ENCODE data around the gene GABRB2.

GABRB2 gene

DNA sequence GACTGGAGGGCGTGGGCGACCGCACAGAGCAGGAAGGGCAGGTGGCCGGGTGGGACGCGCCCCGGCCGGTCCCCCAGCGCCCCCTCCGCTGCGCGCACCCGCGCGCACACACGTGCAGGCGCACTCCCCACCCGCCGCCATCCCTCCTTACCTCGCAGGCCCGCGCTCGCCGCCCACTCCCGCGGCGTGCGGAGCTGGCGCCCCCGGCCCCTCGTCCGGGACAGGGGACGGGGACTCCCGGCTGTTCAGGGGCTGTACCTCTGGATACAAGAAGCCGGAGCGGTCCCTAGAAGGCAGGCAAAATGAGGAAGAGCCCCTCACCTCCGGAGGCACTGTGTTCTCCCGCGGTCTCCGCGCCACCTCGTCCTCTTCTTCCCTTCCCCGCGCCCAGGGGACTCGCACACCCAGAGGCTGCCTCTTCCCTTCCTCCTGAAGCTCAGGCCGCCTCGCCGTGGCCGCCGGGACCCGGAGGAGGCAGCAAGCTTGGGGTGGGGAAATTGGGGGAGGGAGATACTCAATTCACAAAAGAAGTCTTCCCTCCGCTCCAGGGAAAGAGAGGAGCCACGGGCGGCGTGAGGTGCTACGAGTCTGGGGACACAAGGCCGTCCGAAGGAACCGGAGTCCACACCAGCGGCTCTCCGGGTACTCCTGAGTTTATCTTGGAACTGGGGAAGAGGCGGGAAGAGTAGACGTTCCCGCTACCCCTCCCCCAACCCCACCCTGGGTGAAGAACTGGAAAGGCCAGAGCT, 1.4 kb upstream of the GABRB2 start:
- no peak overlapping the region for H3K4me2 ChIP-seq
- no peak overlapping the region for H3K27ac ChIP-seq
- peaks cover 22% of the 10 kb centered on the region for H3K4me1 ChIP-seq (ENCODE audit: low read depth, poor library complexity, severe bottlenecking)
- no peaks in the 10 kb centered on the region for H3K27me3 ChIP-seq (ENCODE audit: insufficient read depth, low read depth)
- no peaks in the 10 kb centered on the region for H3K36me3 ChIP-seq (ENCODE audit: insufficient read depth)
- H3K4me3 ChIP-seq (IDR thresholded peaks at IDR 0.05; ENCODE audit: insufficient read depth, low read depth, low read length), result no peak overlapping the region
- no peaks in the 10 kb centered on the region for H3K79me2 ChIP-seq (ENCODE audit: insufficient read depth, low read depth)
- TF ChIP-seq, protein P1, sequence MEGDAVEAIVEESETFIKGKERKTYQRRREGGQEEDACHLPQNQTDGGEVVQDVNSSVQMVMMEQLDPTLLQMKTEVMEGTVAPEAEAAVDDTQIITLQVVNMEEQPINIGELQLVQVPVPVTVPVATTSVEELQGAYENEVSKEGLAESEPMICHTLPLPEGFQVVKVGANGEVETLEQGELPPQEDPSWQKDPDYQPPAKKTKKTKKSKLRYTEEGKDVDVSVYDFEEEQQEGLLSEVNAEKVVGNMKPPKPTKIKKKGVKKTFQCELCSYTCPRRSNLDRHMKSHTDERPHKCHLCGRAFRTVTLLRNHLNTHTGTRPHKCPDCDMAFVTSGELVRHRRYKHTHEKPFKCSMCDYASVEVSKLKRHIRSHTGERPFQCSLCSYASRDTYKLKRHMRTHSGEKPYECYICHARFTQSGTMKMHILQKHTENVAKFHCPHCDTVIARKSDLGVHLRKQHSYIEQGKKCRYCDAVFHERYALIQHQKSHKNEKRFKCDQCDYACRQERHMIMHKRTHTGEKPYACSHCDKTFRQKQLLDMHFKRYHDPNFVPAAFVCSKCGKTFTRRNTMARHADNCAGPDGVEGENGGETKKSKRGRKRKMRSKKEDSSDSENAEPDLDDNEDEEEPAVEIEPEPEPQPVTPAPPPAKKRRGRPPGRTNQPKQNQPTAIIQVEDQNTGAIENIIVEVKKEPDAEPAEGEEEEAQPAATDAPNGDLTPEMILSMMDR (conservative IDR thresholded peaks at IDR 0.05; ENCODE audit: low read depth, low read length), result no peak
- H3K9ac ChIP-seq, result peak overlapping the region; percentile 41; the same call in 1 of the 2 replicates
- H4K20me1 ChIP-seq (ENCODE audit: insufficient read depth), result no peaks in the 10 kb centered on the region
- peak overlapping the region; percentile 81 for H2AFZ ChIP-seq (ENCODE audit: low read depth)

DNA sequence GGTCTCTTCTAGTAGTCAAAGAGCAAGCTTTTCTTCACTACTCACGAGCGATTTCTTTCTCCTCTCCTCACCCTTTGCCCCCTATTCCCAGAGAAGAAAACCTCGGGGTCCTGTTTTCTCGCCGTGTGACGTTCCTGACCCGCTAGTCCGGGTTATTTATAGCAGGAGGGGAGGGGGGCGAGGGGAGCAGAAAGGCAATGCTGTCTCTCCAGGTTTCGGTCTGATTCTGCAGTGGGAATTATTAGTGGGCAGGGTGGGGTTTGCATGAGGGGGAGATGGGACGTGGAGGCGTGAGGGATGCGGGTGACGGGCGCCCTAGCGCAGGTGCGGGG, 847 bp upstream of the GABRB2 start:
- Histone ChIP-seq H2AFZ (ENCODE audit: low read depth) (peak overlapping the region; percentile 81), H3K4me1 (ENCODE audit: low read depth, poor library complexity, severe bottlenecking) (peaks cover 26% of the 10 kb centered on the region), H3K4me2 (no peak overlapping the region), H3K4me3 (IDR thresholded peaks at IDR 0.05; ENCODE audit: insufficient read depth, low read depth, low read length) (no peak overlapping the region), H3K9ac (peak overlapping the region; percentile 41; the same call in 1 of the 2 replicates), H3K36me3 (ENCODE audit: insufficient read depth) (no peaks in the 10 kb centered on the region), H3K27ac (no peak overlapping the region), H3K79me2 (ENCODE audit: insufficient read depth, low read depth) (no peaks in the 10 kb centered on the region), H4K20me1 (ENCODE audit: insufficient read depth) (no peaks in the 10 kb centered on the region), H3K27me3 (ENCODE audit: insufficient read depth, low read depth) (no peaks in the 10 kb centered on the region)
- TF ChIP-seq, protein P1 (conservative IDR thresholded peaks at IDR 0.05; ENCODE audit: low read depth, low read length), result no peak

DNA sequence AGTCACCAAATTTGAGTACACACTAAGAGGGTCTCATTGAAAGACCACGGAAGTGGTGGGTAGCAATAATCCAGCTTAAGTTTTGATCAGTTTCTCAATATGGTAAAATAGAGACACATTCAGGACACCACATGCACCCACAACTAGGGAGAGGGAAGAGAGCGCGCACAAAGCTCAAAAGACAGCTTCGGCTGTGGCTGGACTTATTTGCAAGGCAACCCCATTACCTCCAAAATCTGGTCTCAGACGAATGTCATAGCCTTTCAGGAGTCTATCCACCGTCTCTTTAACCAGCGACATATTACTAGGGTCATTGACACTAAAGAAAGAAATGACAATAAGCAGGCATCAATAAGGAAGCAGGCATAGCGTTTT, 443 bp downstream of the GABRB2 start:
- Histone ChIP-seq H3K4me3 (IDR thresholded peaks at IDR 0.05; ENCODE audit: insufficient read depth, low read depth, low read length) (no peak overlapping the region), H3K4me2 (peak overlapping the region; percentile 91), H3K9ac (0 out of 2 replicates have a peak overlapping the region, but pooled peaks have one; percentile 25), H2AFZ (ENCODE audit: low read depth) (peak overlapping the region; percentile 86), H3K4me1 (ENCODE audit: low read depth, poor library complexity, severe bottlenecking) (peaks cover 37% of the 10 kb centered on the region), H3K36me3 (ENCODE audit: insufficient read depth) (no peaks in the 10 kb centered on the region), H3K27ac (peak overlapping the region; percentile 13; the same call in 1 of the 2 replicates), H3K79me2 (ENCODE audit: insufficient read depth, low read depth) (no peaks in the 10 kb centered on the region), H4K20me1 (ENCODE audit: insufficient read depth) (no peaks in the 10 kb centered on the region), H3K27me3 (ENCODE audit: insufficient read depth, low read depth) (no peaks in the 10 kb centered on the region)
- TF ChIP-seq, protein P1 (conservative IDR thresholded peaks at IDR 0.05; ENCODE audit: low read depth, low read length), result no peak

DNA sequence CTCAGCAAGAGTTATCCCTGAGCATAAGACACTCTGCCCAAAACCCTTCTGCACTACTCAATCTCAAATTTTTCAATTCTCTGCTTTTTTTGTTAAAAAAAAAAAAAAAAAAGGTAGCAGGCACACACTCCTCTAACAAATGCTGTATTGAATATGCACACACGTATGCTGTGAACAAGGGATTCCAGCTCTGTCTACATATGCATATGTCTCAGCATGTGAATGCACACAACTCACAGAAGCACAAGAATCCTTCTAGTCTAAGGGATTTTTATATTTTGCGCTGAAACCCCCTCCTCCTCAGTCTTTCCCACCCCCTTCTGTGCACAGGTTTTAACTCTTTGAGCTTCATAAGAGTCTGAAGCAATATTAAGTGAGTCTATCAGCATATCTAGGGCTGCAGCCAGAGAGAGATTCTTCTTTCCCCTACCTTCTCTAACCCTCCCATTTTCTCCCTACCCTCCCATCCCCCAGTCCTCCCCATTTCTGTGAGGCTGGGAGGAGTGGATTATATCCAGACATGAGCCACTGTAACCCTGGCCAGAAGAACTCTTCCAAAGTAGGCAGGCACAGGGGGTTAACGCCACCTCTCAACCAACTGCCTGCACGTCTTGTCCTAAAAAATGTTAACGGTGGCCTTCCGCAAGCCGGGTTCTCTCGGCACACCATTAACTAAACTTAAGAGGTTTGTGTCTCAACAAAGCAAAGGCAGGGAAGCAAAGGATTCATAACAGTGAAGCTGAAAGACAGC, 1.0 kb downstream of the GABRB2 start:
- no peak overlapping the region; the same call in 1 of the 2 replicates for H3K27ac ChIP-seq
- H2AFZ ChIP-seq (ENCODE audit: low read depth), result peak overlapping the region; percentile 86
- no peaks in the 10 kb centered on the region for H3K27me3 ChIP-seq (ENCODE audit: insufficient read depth, low read depth)
- H3K36me3 ChIP-seq (ENCODE audit: insufficient read depth), result no peaks in the 10 kb centered on the region
- H3K4me1 ChIP-seq (ENCODE audit: low read depth, poor library complexity, severe bottlenecking), result peaks cover 43% of the 10 kb centered on the region
- TF ChIP-seq, protein P1 (conservative IDR thresholded peaks at IDR 0.05; ENCODE audit: low read depth, low read length), result no peak
- no peaks in the 10 kb centered on the region for H4K20me1 ChIP-seq (ENCODE audit: insufficient read depth)
- H3K79me2 ChIP-seq (ENCODE audit: insufficient read depth, low read depth), result no peaks in the 10 kb centered on the region
- no peak overlapping the region for H3K9ac ChIP-seq
- no peak overlapping the region for H3K4me3 ChIP-seq (IDR thresholded peaks at IDR 0.05; ENCODE audit: insufficient read depth, low read depth, low read length)
- peak overlapping the region; percentile 91 for H3K4me2 ChIP-seq
